Uterus (tissue), 4 donors: ENCODE measurements around the gene RRP1. TPM values are rescaled to one million over a fixed set of nuclear protein-coding genes. Genes with fewer than 3 reads are reported as not detected.

Source experiments
- DNase-seq, 2 donors: peaks; one replicate each; pipeline ENCODE4 v3.0.0-alpha.2; 2019 to 2020
- H3K27ac ChIP-seq, 2 donors: fragments of 200-600 bp; sonication (generic); 1 replicate in 1 of 2; 2 replicates in 1 of 2; pipeline ENCODE4 v1.5.1; 2016 to 2018
- H3K27me3 ChIP-seq, 2 donors: fragments of 200-600 bp; sonication (generic); one replicate each; pipeline ENCODE4 v1.5.1; 2018 to 2019; ENCODE audit warnings: control low read depth in 1 of 2
- H3K36me3 ChIP-seq, 2 donors: fragments of 200-600 bp; sonication (generic); one replicate each; pipeline ENCODE4 v1.5.1; 2019; ENCODE audit warnings: control low read depth in 1 of 2
- H3K4me1 ChIP-seq, 2 donors: fragments of 200-600 bp; sonication (generic); one replicate each; pipeline ENCODE4 v1.5.1; 2018 to 2019; ENCODE audit warnings: control low read depth in 1 of 2
- H3K4me3 ChIP-seq, 2 donors: fragments of 200-600 bp; sonication (generic); 1 replicate in 1 of 2; 2 replicates in 1 of 2; pipeline ENCODE4 v1.5.1; 2018 to 2019; ENCODE audit warnings: mild to moderate bottlenecking in 1 of 2
- H3K9me3 ChIP-seq, 2 donors: fragments of 200-600 bp; sonication (generic); one replicate each; pipeline ENCODE4 v1.5.1; 2019; ENCODE audit warnings: control low read depth in 1 of 2
- POLR2A ChIP-seq, 2 donors: fragments of 450-650 bp; IDR thresholded peaks; one replicate each; pipeline ENCODE4 v1.6.1; 2016; ENCODE audit warnings: antibody characterized with exemption in 2 of 2, mild to moderate bottlenecking in 1 of 2, moderate library complexity in 1 of 2
- intact Hi-C: fragments of 100-400 bp; cut with DNase I; formaldehyde crosslinking; loops from one replicate; pipeline ENCODE4 v1.15.1; 2023; ENCODE audit warnings: low total_unique reads
- total RNA-seq, 4 donors: library from RNA; depleted of rRNA in 3 of 4; stranded (reverse); fragments of >200 nt in 3 of 4; gene quantifications; one replicate each; pipeline versions ENCODE4 v1.1.0 to v1.2.4, GENCODE V29; 2014 to 2023
- TF ChIP-seq, protein P1 (sequence below), 4 experiments: fragments of 200-600 bp in 2 of 4; fragments of 450-650 bp in 2 of 4; sonication (generic) in 2 of 4; IDR thresholded peaks; one replicate each; pipeline ENCODE4 v1.5.1; 2016 to 2019; ENCODE audit warnings: antibody characterized with exemption in 4 of 4, mild to moderate bottlenecking in 2 of 4, moderate library complexity in 1 of 4
- donor health status: DM: yes; HTN: yes; CAD: no.

The RRP1 gene
- total RNA-seq, 4 donors from 2014 or later, result 11.0 to 31.5 (median 19.5) TPM

DNA sequence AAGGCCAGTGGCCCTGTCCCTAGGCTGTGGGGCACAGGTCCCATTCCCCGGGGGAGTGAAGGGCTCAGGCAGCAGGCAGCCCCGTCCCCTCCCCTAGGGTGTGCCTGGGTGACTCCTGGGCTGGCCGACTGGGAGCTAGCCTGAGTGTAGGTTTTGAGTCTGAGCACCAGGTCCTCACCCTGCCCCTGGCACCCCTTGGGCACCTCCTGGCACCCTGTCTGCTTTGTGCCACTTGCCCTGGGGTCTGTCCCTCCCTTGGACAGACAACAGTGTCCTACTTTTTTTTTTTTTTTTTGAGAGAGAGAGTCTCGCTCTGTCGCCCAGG, 24.2 kb downstream of the RRP1 start:
- intact Hi-C loops, result no loop called here

DNA sequence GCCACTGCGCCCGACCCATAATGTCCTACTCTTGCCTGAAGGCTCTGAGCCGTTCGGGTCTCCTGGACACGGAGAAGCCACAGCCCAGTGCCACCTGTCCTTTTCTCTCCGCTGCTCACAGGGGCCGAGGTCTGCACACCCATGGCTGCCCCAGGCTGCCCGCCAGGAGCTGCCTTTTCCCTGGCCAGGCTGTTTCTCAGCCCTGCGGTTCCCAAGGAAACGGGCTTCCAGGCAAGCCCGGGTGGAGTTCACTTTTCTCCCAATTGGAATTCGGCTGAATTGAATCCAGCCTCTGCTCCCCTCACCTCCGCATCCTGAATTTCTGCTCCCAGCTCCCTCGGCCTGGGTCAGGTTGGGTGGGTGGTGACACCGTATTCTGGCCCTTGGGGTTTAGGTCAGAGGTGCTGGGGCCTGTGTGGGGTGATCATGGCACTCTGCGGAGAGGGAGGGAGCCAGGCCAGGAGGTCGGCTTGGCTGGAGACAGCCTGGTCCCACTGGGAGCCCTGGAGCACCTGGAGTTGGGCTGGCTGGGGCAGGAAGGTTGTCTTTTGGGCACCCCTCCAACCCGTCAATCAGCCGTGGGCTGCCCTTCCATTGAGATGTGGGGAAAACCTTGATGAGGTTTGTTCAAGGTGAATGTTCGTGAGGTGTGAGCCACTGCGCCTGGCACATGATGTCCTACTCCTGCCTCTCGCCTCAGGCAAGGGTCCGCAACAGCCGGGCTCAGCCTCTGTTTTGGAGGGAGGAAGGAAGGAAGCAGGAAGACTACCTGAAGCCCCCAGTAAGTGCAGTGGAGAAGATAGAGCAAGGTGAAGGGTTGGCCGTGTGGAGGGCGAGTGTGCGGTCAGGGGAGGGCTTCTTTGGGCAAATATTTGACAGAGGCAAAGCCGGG, 25.1 kb downstream of the RRP1 start:
- Histone ChIP-seq H3K27ac (no peak overlapping the region), H3K27me3 (no peaks in the 10 kb centered on the region), H3K4me3 (no peak overlapping the region), H3K9me3 (peaks cover 0 to 6% of the 10 kb centered on the region in 2 donors), H3K36me3 (no peaks in the 10 kb centered on the region), H3K4me1 (peaks cover 0 to 8% of the 10 kb centered on the region in 2 donors)
- no peak for DNase-seq
- intact Hi-C loops, result no loop called here
- TF ChIP-seq, protein P1, sequence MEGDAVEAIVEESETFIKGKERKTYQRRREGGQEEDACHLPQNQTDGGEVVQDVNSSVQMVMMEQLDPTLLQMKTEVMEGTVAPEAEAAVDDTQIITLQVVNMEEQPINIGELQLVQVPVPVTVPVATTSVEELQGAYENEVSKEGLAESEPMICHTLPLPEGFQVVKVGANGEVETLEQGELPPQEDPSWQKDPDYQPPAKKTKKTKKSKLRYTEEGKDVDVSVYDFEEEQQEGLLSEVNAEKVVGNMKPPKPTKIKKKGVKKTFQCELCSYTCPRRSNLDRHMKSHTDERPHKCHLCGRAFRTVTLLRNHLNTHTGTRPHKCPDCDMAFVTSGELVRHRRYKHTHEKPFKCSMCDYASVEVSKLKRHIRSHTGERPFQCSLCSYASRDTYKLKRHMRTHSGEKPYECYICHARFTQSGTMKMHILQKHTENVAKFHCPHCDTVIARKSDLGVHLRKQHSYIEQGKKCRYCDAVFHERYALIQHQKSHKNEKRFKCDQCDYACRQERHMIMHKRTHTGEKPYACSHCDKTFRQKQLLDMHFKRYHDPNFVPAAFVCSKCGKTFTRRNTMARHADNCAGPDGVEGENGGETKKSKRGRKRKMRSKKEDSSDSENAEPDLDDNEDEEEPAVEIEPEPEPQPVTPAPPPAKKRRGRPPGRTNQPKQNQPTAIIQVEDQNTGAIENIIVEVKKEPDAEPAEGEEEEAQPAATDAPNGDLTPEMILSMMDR (IDR thresholded peaks at IDR 0.05), result no peak
- TF ChIP-seq POLR2A (IDR thresholded peaks at IDR 0.05), result no peak

More for the DNA sequence above, 24.2 kb downstream of the RRP1 start:
- Histone ChIP-seq H3K9me3 (peaks cover 0 to 2% of the 10 kb centered on the region in 2 donors), H3K36me3 (no peaks in the 10 kb centered on the region), H3K27ac (no peak overlapping the region), H3K27me3 (no peaks in the 10 kb centered on the region), H3K4me3 (no peak overlapping the region), H3K4me1 (peaks cover 0 to 8% of the 10 kb centered on the region in 2 donors)
- no peak for DNase-seq
- TF ChIP-seq, protein P1 (IDR thresholded peaks at IDR 0.05), result no peak
- TF ChIP-seq POLR2A (IDR thresholded peaks at IDR 0.05), result no peak

- H3K27me3 ChIP-seq, result no peaks in the 10 kb centered on the region
- H3K9me3 ChIP-seq, result peaks cover 0 to 6% of the 10 kb centered on the region in 2 donors
- H3K27ac ChIP-seq, result no peak overlapping the region
- DNase-seq, result no peak
- intact Hi-C loops, result no loop called here
- H3K36me3 ChIP-seq, result no peaks in the 10 kb centered on the region
- peaks cover 0 to 8% of the 10 kb centered on the region in 2 donors for H3K4me1 ChIP-seq
- no peak overlapping the region for H3K4me3 ChIP-seq
- TF ChIP-seq POLR2A (IDR thresholded peaks at IDR 0.05), result no peak
- TF ChIP-seq, protein P1 (IDR thresholded peaks at IDR 0.05), result no peak
These were observed 25.8 kb downstream of the RRP1 start for GRCh38 chr21:43815107-43815613.

- peaks cover 0 to 1% of the 10 kb centered on the region in 2 donors for H3K4me1 ChIP-seq
- TF ChIP-seq, protein P1 (IDR thresholded peaks at IDR 0.05), result no peak
- TF ChIP-seq POLR2A (IDR thresholded peaks at IDR 0.05), result no peak
- peaks cover 0 to 6% of the 10 kb centered on the region in 2 donors for H3K9me3 ChIP-seq
- no peak for DNase-seq
- intact Hi-C loops, result no loop called here
- H3K4me3 ChIP-seq, result no peak overlapping the region
- H3K36me3 ChIP-seq, result no peaks in the 10 kb centered on the region
- H3K27ac ChIP-seq, result no peak overlapping the region
- H3K27me3 ChIP-seq, result no peaks in the 10 kb centered on the region
These were observed 26.6 kb downstream of the RRP1 start for GRCh38 chr21:43815991-43816390.

- Histone ChIP-seq H3K4me1 (no peaks in the 10 kb centered on the region), H3K36me3 (no peaks in the 10 kb centered on the region), H3K27ac (no peak overlapping the region), H3K4me3 (no peak overlapping the region), H3K27me3 (no peaks in the 10 kb centered on the region), H3K9me3 (peaks cover 0 to 6% of the 10 kb centered on the region in 2 donors)
- intact Hi-C loops, result no loop called here
- TF ChIP-seq POLR2A (IDR thresholded peaks at IDR 0.05), result no peak
- TF ChIP-seq, protein P1 (IDR thresholded peaks at IDR 0.05), result no peak
- DNase-seq, result no peak
These were observed 27.3 kb downstream of the RRP1 start for GRCh38 chr21:43816611-43817071.
